Activated naive CD4-positive, alpha-beta T cell (primary cell): ENCODE measurements around the gene PRRT1B.

ENCODE experiments used
- DNase-seq, 4 experiments: peaks; one replicate each; lab custom pipeline; 2025; lab: John Stamatoyannopoulos, UW

The PRRT1B gene

DNA sequence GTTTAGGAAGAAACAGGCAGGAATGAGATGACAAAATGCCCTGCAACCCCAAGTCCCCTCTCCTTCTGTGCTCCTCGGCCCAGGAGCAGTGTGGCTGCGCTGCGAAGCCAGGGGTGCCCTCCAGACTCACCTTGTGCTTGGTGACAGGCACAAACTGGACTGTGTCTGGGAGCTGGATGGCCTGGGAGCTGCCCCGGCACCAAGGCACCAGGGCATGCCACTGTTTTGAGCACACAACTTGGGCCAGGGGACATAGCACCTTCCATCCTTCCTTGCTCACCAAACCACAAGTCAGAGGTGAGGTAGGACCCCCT is 51.1 kb downstream of the PRRT1B start:
- DNase-seq = no peak

DNA sequence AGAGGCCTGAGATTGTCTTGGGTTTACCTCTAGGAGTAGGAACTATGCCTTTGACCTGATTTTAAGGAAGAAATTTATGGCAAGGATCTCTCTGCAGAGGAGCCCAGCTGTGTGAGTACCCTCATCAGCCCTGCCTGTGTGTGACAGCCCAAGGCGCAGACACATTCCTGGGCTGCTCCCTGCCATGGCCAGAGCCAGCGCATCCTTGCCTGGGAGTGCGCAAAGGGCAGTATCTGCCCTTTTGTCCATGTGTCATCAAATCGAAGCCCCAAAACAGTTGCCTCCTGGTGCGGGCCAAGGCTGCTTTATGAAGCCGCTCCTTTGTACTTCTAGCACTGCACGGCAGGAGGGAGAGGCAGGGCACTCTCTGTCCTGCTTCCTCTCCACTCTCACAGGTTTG is 51.9 kb downstream of the PRRT1B start:
- no peak for DNase-seq

DNA sequence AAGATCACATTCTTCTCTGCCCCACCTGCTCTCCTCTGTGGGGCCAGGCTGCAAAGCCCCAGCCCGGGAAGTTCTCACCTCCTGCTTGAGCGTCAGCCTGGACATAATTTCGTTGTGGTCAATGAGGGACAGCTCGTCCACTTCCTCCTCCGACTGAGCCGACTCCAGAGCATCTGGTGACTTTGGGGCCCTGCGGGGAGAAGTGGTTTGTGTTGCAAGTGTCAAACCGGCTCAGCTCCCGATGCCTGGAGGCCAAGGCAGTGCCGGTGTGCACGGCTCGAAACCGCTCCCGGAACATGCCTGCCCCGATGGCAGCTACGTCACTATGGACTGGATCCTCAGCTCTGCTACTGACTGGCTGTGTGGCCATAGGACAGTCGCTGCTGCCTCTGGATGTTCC is 52.8 kb downstream of the PRRT1B start:
- no peak for DNase-seq

DNA sequence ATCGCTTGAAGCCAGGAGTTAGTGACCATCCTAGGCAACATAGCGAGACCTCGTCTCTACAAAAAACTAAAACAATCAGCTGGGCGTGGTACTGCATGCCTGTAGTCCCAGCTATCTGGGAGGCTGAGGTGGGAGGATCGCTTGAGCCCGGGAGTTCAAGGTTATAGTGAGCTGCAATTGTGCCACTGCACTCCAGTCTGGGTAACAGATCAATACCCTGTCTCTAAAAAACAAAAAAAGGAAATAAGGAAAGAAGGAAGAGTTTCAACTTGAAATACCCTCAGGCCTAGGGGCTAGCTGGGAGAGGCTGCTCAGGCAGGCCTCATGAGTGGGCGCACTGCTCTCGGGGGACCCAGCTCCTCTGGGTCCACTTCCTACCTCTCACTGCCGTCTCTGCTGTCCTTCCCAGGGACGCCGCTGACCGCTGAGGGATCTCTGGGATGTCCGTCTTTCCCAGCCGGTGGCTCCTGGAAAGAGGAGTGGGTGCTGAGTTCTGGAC is 56.4 kb downstream of the PRRT1B start:
- no peak for DNase-seq

DNA sequence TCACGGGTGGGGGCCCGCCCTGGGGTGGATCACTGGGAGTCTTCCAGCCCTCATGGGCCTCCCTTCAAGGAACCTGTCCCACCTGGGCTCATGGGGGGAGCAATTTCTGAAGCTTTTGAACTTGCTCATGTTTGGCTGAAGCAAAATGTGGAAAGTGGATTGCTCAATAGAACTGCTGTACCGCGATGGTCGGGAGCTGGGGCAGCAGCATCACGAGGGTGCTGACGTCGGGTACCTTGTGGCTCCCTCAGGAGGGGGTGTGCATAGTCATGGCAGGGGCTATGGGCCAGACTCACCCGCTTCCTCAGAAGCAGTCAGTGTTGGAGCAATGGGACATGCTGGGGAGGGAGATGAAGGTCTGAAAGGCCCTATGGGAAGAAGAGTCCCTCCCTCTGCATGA is 57.9 kb downstream of the PRRT1B start:
- DNase-seq = no peak

DNA sequence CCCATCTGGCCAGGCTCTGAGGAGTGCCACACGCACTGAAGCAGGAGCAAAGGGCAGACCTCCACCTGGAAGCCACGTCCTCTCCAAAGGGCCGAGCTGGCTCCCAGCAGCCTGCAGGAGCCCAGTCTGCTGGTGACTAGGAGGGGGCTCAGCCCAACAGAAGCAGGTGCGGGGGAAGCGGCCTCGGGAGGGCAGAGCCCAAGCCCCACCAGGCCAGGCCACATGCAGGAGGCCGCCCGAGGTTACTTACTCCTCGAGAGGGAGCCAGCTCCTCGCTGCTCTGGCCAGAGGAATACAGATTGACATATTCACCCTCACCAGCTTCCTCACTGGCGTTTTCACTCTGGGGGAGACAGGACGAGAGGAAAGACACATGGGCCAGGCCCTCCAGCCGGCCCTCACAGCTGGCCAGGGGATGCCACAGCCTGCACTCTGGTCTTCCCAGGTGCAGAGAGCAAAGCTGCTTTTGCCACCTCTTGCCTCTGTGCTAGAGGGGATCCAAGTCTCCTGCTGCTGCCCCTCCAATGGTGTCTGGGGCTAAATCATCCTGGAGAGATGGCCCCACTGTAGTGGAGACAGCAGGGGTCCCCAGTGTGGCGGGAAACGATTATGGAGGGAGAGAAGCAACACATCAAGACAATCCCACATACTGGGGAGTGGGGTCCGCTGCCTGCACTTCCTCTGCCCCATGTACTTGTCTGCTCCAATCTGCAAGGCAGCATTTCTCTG is 58.6 kb downstream of the PRRT1B start:
- no peak for DNase-seq

DNA sequence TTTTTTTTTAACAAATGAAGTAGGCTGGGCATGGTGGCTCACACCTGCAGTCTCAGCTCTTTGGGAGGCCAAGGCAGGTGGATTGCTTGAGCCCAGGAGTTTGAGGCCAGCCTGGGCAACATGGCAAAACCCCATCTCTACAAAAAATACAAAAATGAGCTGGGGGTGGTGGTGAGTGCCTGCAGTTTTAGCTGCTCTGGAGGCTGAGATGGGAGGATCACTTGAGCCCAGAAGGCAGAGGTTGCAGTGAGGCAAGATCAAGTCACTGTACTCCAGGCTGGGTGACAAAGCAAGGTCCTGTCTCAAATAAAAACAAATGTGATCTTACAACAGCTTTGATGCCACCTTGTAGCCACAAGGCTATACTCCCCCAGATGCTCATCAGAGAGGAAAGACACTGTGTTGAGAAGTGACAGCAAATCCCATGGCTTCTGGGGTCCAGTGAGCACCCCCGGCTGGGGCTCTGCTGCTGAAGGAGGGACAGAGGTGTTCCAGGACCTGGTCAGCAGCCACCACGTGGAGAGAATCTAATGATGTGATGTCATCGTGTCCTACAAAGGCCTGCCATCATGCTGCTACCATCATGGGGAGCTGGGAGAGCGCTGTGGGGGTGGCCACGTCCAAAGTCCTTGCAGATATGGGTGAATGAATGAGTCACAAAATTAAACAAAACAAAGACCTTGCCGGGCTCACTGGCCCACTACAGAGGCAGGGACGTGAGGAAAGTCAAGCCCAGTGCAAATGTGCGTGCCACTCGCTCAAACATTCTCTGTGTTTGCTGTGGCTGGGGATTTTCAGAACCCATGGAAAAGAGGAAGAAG is 60.7 kb downstream of the PRRT1B start:
- no peak for DNase-seq

DNA sequence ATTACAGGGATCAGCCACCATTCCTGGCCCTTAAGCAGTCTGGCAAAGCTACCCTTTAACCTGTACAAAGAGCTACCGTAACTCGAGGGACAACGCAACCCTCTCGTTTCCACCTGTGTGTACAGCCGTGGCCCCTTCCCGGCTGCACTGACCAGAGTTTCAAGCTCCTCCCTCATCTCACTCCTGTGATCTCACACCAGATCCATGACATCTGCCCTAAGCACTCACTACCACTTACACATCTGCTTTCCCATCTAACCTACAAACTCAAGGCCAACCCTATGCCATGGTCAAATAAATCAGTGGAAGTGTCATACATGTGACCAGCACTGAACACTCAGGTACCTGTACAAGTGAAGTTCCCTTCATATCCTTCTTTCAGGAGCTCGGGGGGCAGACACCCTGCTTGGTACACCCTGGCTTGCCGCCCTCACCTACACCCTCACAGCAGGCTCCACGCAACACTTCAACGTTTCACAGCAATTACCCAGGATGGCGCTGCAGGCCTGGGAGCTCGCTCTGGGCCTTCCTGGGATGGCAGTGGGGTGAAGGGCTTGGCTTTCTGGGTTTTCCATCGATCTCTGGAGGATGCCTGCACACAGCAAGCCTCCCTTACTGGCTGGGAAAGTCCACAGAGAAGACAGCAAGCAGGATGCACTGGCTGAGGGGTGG is 61.7 kb downstream of the PRRT1B start:
- no peak for DNase-seq

DNA sequence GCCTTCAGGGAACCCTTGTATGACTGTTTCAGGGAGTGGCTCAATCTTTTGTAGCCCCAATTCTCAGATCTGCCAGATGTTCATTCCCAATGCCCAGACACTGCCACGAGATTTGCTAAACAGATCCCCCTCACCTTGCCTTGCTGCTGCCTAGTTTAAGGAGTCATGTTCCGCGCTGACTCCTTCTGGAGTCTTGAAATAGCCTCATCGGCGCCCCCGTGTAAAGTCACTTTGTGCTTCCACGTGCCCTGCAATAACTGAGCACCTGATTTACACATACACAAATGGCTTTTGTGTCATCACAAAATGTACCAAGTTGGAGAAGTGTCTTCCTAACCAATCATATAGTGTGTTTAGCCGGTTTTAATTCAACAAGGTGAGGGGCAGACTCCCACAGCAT is 62.3 kb downstream of the PRRT1B start:
- DNase-seq = no peak

DNA sequence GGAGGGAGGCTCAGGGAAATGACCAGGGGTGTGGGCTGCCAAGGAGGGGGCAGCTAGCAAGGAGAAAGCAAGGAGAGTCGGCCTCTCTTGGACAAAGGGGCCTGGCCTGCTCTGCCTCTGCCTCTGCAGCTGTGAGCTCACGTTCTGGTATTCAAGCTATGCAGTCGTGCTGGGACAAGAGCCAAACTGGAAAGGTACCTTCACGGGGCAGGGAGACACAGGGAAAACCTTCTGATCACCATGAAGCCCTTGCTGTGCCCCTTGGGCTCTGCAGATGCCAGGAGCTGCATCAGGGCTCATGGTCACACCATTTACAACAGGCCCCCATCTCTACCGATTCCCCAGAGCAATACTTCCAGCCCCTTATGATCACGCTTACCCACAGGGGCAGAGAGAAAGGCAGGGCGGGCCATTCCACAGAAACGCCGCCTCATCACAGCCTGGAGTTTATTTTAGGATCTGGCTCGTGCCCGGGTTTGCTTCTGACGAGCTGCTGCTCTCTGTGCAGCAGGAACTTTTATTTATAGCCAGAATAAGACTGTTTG is 63.2 kb downstream of the PRRT1B start:
- no peak for DNase-seq
